IPS DF 6.9 (cell line): ENCODE measurements around the gene YTHDC2.

Source experiments
- DNase-seq: peaks from one replicate; pipeline ENCODE4 v3.0.0-alpha.2; 2013; ENCODE audit warnings: low read depth, low spot score
- H3K27ac ChIP-seq: one replicate; pipeline ENCODE4 v1.5.1; 2013; ENCODE audit warnings: low read length, control low read depth
- H3K27me3 ChIP-seq: 2 replicates; pipeline ENCODE4 v1.6.1; 2013; ENCODE audit warnings: mild to moderate bottlenecking, low read length; ENCODE audit not compliant: control insufficient read depth, insufficient read depth
- H3K36me3 ChIP-seq: 2 replicates; pipeline ENCODE4 v1.6.1; 2013; ENCODE audit warnings: low read length; ENCODE audit not compliant: control insufficient read depth, insufficient read depth
- H3K4me1 ChIP-seq: 2 replicates; pipeline ENCODE4 v1.6.1; 2013; ENCODE audit warnings: low read length; ENCODE audit not compliant: control insufficient read depth, insufficient read depth
- H3K4me3 ChIP-seq: 2 replicates; pipeline ENCODE4 v1.5.1; 2013; ENCODE audit warnings: mild to moderate bottlenecking, low read length
- H3K9me3 ChIP-seq: 2 replicates; pipeline ENCODE4 v1.6.1; 2013; ENCODE audit warnings: low read length, inconsistent platforms; ENCODE audit not compliant: control insufficient read depth, insufficient read depth
- WGBS: extraction: QIAGEN DNeasy Blood & Tissue Kit; methylation state at CpG from one replicate; pipeline ENCODE4 v1.1.7; 2013; ENCODE audit warnings: mixed read lengths, missing lambda C conversion rate; ENCODE audit not compliant: insufficient read length, insufficient coverage; 5-methylcytosine and 5-hydroxymethylcytosine counted together

The YTHDC2 gene

DNA sequence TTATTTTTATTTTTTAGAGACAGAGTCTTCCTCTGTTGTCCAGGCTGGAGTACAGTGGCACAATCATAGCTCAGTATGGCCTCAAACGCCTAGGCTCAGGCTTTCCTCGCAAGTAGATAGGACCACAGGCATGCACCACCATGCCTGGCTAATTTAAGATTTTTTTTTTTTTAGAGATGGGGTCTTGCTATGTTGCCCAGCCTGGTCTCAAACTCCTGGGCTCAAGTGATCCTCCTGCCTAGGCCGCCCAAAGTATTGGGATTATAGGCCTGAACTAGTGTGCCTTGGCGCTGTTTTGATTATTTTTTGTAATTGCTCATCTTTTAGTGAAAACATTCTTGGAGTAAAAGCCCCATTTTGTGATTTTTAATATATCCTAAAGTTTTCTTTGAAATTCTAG lies 5.4 kb downstream of the YTHDC2 start:
- Histone ChIP-seq H3K9me3 (no peaks in the 10 kb centered on the region), H3K4me1 (peaks cover 3% of the 10 kb centered on the region; the same call in 1 of the 2 replicates), H3K36me3 (no peaks in the 10 kb centered on the region), H3K27ac (no peak overlapping the region), H3K27me3 (no peaks in the 10 kb centered on the region), H3K4me3 (no peak overlapping the region)
- no CpG with 5 or more reads among the region's 4 CpGs for WGBS
- DNase-seq: no peak

DNA sequence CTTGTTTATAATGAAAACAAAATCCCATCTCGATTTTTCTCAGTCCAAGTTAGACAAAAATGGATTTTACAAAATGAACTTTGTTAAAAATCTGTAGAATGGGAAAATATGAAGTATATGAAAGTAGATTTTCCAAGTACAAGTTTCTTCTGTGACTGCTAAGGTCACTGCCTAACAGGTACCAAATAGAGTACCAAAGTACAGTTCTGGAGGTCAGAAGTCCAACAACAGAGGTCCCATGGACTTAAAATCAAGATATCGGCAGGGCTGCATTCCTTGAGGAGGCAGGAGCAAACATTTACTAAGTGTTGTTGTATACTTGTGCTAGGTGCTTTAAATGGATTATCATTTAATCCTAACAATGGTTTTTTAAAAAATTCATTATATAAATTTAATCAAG lies 5.9 kb downstream of the YTHDC2 start:
- no peak overlapping the region for H3K27ac ChIP-seq
- WGBS: no CpG with 5 or more reads among the region's 2 CpGs
- DNase-seq: no peak

DNA sequence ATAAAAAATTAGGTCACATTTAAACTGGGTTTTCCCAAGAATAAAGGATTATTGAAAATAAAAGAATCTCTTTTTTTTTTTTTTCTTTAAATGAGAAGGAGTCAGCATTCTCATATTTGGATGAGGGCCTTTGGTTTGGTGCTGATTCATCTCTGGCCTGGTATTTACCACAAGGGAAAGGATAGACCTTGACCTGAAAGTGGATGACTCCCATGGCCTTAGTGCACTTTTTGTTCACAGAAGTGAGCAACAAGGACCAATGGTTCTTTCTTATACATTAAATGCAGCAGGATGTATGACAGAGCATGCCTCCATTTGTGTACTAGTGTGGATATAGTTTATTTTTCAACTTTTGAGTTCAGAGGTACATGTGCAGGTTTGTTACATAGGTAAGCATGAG lies 6.9 kb downstream of the YTHDC2 start:
- no peak overlapping the region for H3K27ac ChIP-seq
- H3K9me3 ChIP-seq: no peaks in the 10 kb centered on the region
- H3K4me1 ChIP-seq: no peaks in the 10 kb centered on the region
- H3K27me3 ChIP-seq: no peaks in the 10 kb centered on the region
- H3K4me3 ChIP-seq: no peak overlapping the region
- DNase-seq: no peak
- no peaks in the 10 kb centered on the region for H3K36me3 ChIP-seq

More for the DNA sequence above, 5.9 kb downstream of the YTHDC2 start:
- Histone ChIP-seq H3K36me3 (no peaks in the 10 kb centered on the region), H3K4me3 (no peak overlapping the region), H3K4me1 (peaks cover under 1% of the 10 kb centered on the region; the same call in 1 of the 2 replicates), H3K9me3 (no peaks in the 10 kb centered on the region), H3K27me3 (no peaks in the 10 kb centered on the region)

DNA sequence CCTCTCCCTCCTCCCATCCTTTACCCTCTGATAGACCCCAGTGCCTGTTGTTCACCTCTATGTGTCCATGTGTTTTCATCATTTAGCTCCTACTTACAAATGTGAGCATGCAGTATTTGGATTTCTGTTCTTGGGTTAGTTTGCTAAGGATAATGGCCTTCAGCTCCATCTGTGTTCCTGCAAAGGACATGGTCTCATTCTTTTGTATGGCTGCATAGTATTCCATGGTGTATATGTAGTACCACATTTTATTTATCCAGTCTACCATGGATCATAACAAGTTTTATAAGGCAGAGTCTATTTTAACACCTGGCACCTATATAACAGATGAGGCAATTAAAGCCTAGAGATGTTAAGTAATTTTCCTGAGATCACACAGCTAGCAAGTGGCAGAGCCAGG lies 7.4 kb downstream of the YTHDC2 start:
- no peak for DNase-seq
- H3K36me3 ChIP-seq: no peaks in the 10 kb centered on the region
- H3K9me3 ChIP-seq: no peaks in the 10 kb centered on the region

DNA sequence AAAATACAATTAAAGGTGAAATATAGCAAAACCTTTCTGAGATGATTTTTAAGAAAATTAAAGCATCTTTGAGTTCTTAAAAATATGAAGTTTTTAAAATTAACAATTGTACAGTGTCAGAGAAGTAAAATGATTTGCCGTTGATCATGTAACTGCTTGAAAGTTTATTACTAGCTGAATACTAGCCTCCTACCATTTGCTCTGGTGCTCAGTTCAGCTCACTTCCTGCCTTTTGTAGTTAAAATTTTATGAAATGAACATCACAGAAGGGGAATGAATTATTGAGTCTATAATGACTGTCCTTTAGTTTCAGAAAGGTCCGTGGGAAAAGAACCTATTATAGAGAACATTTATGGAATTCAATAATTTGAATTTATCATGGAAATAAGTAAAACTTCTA lies 9.7 kb downstream of the YTHDC2 start:
- Histone ChIP-seq H3K4me1 (no peaks in the 10 kb centered on the region), H3K27ac (no peak overlapping the region), H3K4me3 (no peak overlapping the region), H3K36me3 (no peaks in the 10 kb centered on the region), H3K9me3 (no peaks in the 10 kb centered on the region), H3K27me3 (no peaks in the 10 kb centered on the region)
- no CpG with 5 or more reads among the region's 2 CpGs for WGBS
- DNase-seq: no peak

More for the DNA sequence above, 7.4 kb downstream of the YTHDC2 start:
- Histone ChIP-seq H3K4me1 (no peaks in the 10 kb centered on the region), H3K27ac (no peak overlapping the region), H3K4me3 (no peak overlapping the region), H3K27me3 (no peaks in the 10 kb centered on the region)

DNA sequence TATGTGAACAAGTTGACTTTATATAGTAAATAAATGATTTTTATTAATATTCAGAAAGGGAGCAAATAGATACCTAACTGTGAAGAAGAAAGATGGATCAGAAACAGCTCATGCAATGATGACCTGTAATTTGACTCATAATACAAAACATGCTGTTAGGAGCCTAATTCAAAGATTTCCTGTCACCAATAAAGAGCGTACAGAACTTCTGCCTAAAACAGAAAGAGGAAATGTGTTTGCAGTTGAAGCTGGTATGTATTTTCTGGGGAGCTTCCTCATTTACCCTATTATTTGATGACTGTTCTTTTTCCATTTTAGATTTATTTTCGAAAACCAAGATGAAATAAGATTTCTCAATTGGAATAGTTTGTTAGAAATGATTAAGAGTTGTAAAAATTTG lies 11.4 kb downstream of the YTHDC2 start:
- Histone ChIP-seq H3K4me3 (no peak overlapping the region), H3K36me3 (no peaks in the 10 kb centered on the region), H3K4me1 (no peaks in the 10 kb centered on the region), H3K27me3 (no peaks in the 10 kb centered on the region), H3K9me3 (no peaks in the 10 kb centered on the region), H3K27ac (no peak overlapping the region)
- 100% methylated on average over 1 of the region's 2 CpGs for WGBS
- DNase-seq: no peak

DNA sequence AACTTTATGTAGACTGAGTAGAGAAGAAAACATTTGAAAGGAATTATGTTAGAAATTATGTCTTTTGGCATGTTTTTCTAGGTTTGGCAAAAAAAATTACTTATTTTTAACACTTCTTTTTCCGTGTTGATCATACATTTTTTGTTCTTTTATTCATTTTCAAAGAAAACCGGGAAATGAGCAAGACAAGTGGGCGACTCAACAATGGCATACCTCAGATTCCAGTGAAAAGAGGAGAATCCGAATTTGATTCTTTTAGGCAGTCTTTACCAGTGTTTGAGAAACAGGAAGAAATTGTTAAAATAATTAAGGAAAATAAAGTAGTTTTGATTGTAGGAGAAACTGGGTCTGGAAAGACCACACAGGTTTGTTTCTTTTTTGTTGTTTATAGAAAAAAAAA lies 12.9 kb downstream of the YTHDC2 start:
- no CpG with 5 or more reads among the region's 4 CpGs for WGBS
- no peaks in the 10 kb centered on the region for H3K36me3 ChIP-seq
- H3K27ac ChIP-seq: no peak overlapping the region

DNA sequence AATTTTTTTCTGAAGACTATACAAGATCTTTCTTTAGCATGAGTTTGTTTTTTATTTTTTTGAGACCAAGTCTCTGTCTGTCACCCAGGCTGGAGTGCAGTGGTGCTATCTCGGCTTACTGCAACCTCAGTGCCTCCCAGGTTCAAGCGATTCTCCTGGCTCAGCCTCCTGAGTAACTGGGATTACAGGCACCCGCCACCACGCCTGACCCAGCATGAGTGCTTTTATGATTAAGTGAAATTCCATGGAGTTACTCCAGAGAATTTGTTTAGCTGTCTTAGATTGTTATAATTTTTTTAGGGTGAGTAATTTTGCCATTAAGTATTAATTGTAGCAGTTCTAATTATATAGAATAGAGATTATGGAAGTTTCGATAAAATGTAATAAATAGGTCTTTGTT lies 14.3 kb downstream of the YTHDC2 start:
- DNase-seq: no peak
- no peak overlapping the region for H3K27ac ChIP-seq
- H3K4me1 ChIP-seq: no peaks in the 10 kb centered on the region
- 0 out of 2 replicates have a peak, but pooled peaks cover under 1% of the 10 kb centered on the region for H3K36me3 ChIP-seq
- H3K27me3 ChIP-seq: no peaks in the 10 kb centered on the region
- H3K9me3 ChIP-seq: no peaks in the 10 kb centered on the region
- H3K4me3 ChIP-seq: no peak overlapping the region
- 100% methylated on average over 1 of the region's 5 CpGs for WGBS

More for the DNA sequence above, 12.9 kb downstream of the YTHDC2 start:
- no peaks in the 10 kb centered on the region for H3K4me1 ChIP-seq
- no peaks in the 10 kb centered on the region for H3K27me3 ChIP-seq
- DNase-seq: no peak
- no peaks in the 10 kb centered on the region for H3K9me3 ChIP-seq
- H3K4me3 ChIP-seq: no peak overlapping the region

DNA sequence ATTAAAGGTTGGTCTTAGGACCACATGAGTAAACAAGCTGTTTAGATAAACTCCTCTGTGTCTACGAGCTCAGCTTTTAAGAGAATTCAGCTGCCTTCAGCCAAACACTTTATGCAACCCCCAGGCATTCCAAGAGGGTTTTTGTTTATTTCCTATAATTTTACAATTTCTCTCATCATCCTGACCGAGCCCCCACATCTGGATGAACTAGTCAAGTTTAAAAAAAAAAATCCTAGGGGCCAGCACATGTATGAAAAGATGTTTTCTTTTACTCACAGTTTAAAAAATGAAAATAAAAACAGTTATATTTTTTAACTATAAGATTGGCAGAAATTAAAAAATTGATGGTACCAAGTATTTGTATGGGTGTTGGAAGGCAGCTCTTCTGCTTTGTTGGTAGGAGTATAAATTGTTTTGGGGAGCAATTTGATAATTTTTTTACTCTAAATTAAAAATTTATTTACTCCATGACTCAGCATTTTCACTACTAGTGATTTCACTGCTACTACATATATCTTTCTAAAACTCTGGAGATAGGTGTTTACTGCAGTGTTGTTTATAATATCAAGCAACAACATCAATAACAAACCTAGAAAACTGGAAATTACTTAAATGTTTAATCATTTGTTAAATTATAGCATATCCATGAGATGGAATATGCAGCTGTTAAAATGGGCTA lies 18.1 kb downstream of the YTHDC2 start:
- H3K4me1 ChIP-seq: no peaks in the 10 kb centered on the region
- no peaks in the 10 kb centered on the region for H3K9me3 ChIP-seq
- no CpG with 5 or more reads among the region's 2 CpGs for WGBS
- no peak for DNase-seq
- H3K4me3 ChIP-seq: no peak overlapping the region
- H3K36me3 ChIP-seq: 0 out of 2 replicates have a peak, but pooled peaks cover 2% of the 10 kb centered on the region
- H3K27me3 ChIP-seq: no peaks in the 10 kb centered on the region
- no peak overlapping the region for H3K27ac ChIP-seq

DNA sequence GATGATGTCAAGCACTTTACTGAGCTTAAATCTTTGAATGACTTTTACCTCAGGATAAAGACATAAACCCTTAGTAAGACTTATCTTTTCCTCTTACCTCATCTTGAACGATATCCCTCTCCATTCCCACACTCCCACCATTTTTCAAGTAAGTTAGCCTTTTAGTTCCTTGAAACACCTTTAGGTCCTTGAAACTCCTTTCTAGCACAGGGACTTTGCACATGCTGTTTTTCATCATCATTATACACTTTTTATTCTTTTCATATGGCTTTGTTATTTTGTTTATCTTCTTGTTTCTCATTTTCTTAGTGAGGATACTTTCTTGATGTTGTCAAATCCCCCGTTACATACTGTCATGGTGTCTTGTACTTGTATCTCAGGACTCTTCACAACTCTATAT lies 24.8 kb downstream of the YTHDC2 start:
- DNase-seq: no peak
- H3K27me3 ChIP-seq: no peaks in the 10 kb centered on the region
- no peak overlapping the region for H3K27ac ChIP-seq
- H3K9me3 ChIP-seq: no peaks in the 10 kb centered on the region
- WGBS: 100% methylated on average over 1 of the region's 2 CpGs
- H3K36me3 ChIP-seq: no peaks in the 10 kb centered on the region
- no peak overlapping the region for H3K4me3 ChIP-seq
- H3K4me1 ChIP-seq: no peaks in the 10 kb centered on the region

DNA sequence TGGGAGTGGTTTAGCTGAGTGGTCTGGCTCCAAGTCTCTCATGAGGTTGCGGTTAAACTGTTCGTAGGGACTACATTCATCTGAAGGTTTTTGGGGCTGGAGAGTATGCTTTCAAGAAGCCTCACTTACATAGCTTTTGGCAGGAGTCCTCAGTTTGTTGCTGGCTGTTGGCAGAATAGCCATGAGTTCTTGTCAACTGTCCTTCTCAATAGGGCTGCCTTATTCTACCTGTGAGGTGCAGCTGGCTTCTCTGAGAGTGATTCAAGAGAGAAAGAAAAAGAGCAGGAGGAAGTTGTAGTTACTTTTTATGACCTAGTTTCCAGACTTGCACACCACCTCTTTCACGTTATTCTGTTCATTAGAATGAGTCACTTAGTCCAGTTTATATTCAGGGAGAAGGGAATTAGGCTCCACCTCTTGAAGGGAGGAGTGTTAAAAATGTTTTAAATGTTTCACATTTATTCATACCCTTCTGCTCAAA lies 33.2 kb downstream of the YTHDC2 start:
- no peaks in the 10 kb centered on the region for H3K36me3 ChIP-seq
- no CpG with 5 or more reads among the region's 3 CpGs for WGBS
- H3K27me3 ChIP-seq: no peaks in the 10 kb centered on the region
- no peak overlapping the region for H3K4me3 ChIP-seq
- no peak for DNase-seq
- H3K9me3 ChIP-seq: no peaks in the 10 kb centered on the region
- H3K27ac ChIP-seq: no peak overlapping the region
- H3K4me1 ChIP-seq: no peaks in the 10 kb centered on the region
